Ishikawa (cell line): ENCODE measurements around the gene ATMIN.

Source experiments
- CEBPB ChIP-seq: IDR thresholded peaks from 2 replicates; pipeline ENCODE4 v1.6.1; 2012
- CREB1 ChIP-seq: IDR thresholded peaks from 2 replicates; pipeline ENCODE4 v1.6.1; 2012; ENCODE audit warnings: low read depth
- EP300 ChIP-seq: IDR thresholded peaks from 2 replicates; pipeline ENCODE4 v1.6.1; 2012; ENCODE audit warnings: borderline replicate concordance
- FOXM1 ChIP-seq: IDR thresholded peaks from 2 replicates; pipeline ENCODE4 v1.6.1; 2012; ENCODE audit warnings: low read depth, borderline replicate concordance
- MAX ChIP-seq: IDR thresholded peaks from 2 replicates; pipeline ENCODE4 v1.6.1; 2012
- NFIC ChIP-seq: IDR thresholded peaks from 2 replicates; pipeline ENCODE4 v1.6.1; 2012
- RAD21 ChIP-seq: IDR thresholded peaks from 2 replicates; pipeline ENCODE4 v1.6.1; 2012; ENCODE audit warnings: low read depth
- REST ChIP-seq: IDR thresholded peaks from 2 replicates; pipeline ENCODE4 v1.6.1; 2012; ENCODE audit warnings: low read depth, mild to moderate bottlenecking
- TAF1 ChIP-seq: IDR thresholded peaks from 2 replicates; pipeline ENCODE4 v1.6.1; 2012; ENCODE audit warnings: low read depth, mild to moderate bottlenecking
- TCF12 ChIP-seq: IDR thresholded peaks from 2 replicates; pipeline ENCODE4 v1.6.1; 2012; ENCODE audit warnings: low read depth
- TEAD4 ChIP-seq: IDR thresholded peaks from 2 replicates; pipeline ENCODE4 v1.6.1; 2012
- USF1 ChIP-seq: IDR thresholded peaks from 2 replicates; pipeline ENCODE4 v1.6.1; 2012
- YY1 ChIP-seq: IDR thresholded peaks from 2 replicates; pipeline ENCODE4 v1.6.1; 2012; ENCODE audit warnings: low read depth

GRCh38 chr16:80988756-80989155 is 46.9 kb upstream of the ATMIN start:
- TF ChIP-seq MAX (no peak), REST (no peak), CEBPB (no peak), CREB1 (no peak), TAF1 (no peak), TCF12 (no peak), USF1 (no peak), RAD21 (no peak), YY1 (no peak), NFIC (no peak), EP300 (no peak), FOXM1 (no peak), TEAD4 (no peak)
